DMS 273 treated with DMSO at 0.1 percent for 48 hours (cell line): ENCODE results near the gene TTC21A.
"Not testable (repeated sequence)": the region's sequence is repeated elsewhere in the genome, so short reads cannot be mapped to it uniquely, and the experiment has no call there.

Source experiments
- DNase-seq: peaks from one replicate; lab custom pipeline; 2025; lab: John Stamatoyannopoulos, UW

Gene TTC21A, protein sequence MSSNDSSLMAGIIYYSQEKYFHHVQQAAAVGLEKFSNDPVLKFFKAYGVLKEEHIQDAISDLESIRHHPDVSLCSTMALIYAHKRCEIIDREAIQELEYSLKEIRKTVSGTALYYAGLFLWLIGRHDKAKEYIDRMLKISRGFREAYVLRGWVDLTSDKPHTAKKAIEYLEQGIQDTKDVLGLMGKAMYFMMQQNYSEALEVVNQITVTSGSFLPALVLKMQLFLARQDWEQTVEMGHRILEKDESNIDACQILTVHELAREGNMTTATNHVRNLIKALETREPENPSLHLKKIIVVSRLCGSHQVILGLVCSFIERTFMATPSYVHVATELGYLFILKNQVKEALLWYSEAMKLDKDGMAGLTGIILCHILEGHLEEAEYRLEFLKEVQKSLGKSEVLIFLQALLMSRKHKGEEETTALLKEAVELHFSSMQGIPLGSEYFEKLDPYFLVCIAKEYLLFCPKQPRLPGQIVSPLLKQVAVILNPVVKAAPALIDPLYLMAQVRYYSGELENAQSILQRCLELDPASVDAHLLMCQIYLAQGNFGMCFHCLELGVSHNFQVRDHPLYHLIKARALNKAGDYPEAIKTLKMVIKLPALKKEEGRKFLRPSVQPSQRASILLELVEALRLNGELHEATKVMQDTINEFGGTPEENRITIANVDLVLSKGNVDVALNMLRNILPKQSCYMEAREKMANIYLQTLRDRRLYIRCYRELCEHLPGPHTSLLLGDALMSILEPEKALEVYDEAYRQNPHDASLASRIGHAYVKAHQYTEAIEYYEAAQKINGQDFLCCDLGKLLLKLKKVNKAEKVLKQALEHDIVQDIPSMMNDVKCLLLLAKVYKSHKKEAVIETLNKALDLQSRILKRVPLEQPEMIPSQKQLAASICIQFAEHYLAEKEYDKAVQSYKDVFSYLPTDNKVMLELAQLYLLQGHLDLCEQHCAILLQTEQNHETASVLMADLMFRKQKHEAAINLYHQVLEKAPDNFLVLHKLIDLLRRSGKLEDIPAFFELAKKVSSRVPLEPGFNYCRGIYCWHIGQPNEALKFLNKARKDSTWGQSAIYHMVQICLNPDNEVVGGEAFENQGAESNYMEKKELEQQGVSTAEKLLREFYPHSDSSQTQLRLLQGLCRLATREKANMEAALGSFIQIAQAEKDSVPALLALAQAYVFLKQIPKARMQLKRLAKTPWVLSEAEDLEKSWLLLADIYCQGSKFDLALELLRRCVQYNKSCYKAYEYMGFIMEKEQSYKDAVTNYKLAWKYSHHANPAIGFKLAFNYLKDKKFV (N-terminal part only)

GRCh38 chr3:39107388-39108199 lies at the start of gene TTC21A, which contains the start of gene GORASP1:
TTC21A (plus strand) TSS chr3:39107680; CDS start chr3:39107838, 158 bp downstream.
GORASP1 (minus strand) TSS chr3:39107627; CDS start chr3:39107541, 86 bp downstream.
- DNase-seq, result peak; percentile 33

DNA sequence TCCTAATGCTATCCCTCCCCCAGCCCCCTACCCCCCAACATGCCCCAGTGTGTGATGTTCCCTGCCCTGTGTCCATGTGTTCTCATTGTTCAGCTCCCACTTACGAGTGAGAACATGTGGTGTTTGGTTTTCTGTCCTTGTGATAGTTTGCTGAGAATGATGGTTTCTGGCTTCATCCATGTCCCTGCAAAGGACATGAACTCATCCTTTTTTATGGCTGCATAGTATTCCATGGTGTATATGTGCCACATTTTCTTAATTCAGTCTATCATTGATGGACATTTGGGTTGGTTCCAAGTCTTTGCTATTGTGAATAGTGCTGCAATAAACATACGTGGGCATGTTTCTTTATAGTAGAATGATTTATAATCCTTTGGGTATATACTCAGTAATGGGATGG lies 46.3 kb upstream of the TTC21A start:
- DNase-seq, result not testable (repeated sequence)

- no peak for DNase-seq
Observed at GRCh38 chr3:39062180-39062579, 45.3 kb upstream of the TTC21A start.

DNA sequence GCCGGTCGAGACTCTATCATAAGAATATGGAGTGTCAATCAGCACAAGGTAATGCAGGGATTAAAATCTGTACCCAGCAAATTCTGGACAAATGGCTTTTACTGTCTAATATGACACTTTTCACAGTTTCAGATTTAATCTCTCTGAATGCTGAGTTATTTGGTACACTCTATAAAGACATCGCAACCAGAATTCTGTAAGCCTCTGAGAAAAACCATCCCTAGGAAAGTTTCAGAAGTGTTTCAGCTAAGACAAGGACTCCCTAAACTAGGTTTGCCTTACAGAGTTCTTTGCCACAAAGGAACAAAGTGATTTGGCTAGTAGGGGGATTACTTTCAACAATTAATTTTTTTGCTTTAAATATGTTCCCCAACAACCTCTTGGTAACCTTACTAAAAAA lies 44.3 kb upstream of the TTC21A start:
- no peak for DNase-seq

DNA sequence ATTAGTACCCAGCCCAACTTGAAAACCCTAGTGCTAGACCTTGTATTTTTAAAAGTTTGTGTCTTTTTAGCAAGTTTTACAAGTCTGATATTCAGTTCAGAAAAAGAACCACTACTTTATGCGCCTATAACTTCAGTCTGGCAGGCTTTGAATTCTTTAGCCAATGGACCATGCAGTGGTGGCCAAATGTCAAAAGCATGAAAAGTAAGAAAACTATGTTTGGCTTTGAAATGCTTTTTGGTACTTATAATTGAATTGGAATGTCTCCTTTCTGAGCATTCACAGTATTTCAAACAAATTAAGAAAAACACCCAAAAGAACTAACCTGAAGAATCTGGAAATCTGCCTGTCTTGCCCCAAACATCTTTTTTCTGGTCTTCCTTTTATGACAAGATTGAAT lies 42.8 kb upstream of the TTC21A start:
- DNase-seq, result no peak

- DNase-seq, result no peak
Observed at GRCh38 chr3:39065197-39065596, 42.3 kb upstream of the TTC21A start.

GRCh38 chr3:39067286-39067685 lies 40.2 kb upstream of the TTC21A start:
- DNase-seq, result no peak

DNA sequence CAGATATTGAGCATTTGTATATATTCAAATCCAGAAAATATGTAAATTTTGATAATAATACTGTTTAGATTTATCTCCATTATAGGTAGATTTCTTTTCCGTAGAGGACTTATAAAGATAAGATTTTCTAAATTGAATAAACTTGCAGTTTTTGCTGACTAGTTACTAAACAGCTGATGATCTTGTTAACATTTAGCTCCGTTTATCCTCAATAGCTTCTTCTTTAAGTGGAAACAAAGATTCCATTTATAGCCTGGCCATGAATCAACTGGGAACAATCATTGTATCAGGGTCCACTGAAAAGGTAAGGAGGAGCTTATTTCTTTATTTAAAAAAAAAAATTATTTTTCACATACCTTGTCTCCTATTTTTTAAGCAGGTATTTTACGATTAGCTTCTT lies 38.9 kb upstream of the TTC21A start:
- no peak for DNase-seq

DNA sequence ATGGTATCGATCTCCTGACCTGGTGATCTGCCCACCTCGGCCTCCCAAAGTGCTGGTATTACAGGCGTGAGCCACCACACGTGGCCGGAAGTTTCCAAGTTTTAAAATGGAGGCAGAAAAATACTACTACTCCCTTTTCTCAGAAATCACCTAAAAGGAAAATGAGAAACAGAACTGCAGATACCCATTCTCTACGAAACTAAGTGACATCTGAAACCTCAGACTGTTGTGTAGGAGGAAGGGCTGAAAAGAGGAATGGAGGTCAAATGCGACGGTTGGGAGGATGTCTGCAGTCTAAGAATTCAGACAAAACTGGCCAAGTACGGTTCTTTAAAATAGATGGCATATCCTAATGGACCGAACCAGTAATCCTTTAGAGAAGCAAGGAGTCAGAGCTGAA lies 31.6 kb upstream of the TTC21A start:
- DNase-seq, result no peak

GRCh38 chr3:39079530-39079929 lies 27.9 kb upstream of the TTC21A start:
- no peak for DNase-seq

DNA sequence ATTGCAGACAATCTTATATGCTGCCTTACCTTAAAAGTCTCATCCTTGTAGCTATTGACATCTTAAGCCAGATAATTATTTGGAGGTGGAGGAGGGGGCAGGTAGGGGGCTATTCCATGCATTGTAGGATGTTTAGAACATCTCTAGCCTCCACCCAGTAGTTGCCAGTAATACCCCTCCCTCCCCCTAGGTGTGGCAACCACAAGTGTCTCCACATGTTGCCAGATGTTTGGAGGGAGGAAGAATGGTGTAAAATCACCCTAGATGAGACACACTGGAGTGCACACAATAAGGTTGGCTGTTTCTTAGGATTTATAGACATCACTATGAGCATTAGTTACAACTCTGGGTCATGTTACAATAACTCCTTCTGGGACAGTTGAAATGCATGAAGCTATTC lies 27.5 kb upstream of the TTC21A start:
- no peak for DNase-seq

GRCh38 chr3:39082666-39083313 lies 24.7 kb upstream of the TTC21A start:
- DNase-seq, result no peak

GRCh38 chr3:39086144-39086543 lies 21.3 kb upstream of the TTC21A start:
- no peak for DNase-seq

DNA sequence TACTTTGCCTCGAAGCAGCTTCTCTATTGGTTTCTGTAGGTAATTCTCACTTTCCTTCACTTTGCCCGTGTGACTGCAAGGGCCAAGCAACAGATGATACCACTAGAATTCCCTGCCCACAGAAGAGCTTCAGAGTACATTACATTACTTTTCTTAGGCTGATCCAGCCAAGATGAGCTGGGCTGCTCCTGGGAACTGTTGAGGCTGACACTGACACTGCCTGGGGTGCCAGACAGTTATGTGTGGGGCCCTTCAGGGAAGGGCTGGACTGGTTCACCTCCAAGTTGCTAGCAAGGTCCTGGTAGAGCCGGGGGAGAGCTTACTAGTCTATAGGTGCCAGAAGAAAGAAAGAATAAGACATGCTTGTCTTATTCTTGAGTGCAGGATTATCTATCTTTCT lies 19.0 kb upstream of the TTC21A start:
- DNase-seq, result no peak

GRCh38 chr3:39088889-39089288 lies 18.6 kb upstream of the TTC21A start:
- no peak for DNase-seq

DNA sequence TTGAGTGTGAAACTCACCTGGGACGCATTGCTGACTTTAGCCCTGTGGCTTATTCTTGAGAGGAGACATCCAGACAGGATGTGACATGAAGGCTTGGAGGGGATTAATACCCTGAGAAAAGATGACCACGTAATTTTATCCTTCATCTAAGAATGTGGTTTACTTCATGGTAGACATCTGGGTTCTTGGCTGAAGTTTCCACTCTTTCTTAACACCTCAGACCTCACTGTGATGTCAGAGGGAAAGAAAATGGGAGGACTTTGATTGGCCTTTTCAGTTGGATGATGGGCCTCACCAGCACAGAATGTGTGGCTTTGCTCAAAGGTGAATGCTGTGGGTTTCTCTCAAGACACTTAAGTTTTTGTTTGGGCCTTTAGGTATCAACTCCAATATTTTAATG lies 16.6 kb upstream of the TTC21A start:
- DNase-seq, result no peak

- no peak for DNase-seq
Observed at GRCh38 chr3:39094851-39095677, 12.4 kb upstream of the TTC21A start.

DNA sequence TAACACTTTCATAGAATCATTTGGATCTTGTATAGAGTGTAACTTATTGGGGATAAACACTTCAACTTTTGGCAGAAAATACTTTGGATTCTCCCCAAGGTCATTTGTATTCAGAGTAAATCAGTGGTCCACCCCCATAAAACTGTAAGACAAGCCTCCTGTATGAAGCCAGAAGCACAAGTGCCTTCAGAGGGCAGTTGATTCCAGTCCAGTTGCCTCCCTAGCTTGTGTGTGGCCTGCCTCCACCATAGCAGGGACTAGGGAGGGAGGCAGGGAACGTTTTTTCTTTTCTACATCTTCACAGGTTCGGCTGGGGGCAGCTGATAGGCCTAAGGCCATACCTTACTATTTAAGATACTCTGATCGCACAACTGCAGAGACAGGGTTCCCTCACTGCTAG lies 11.7 kb upstream of the TTC21A start:
- no peak for DNase-seq

DNA sequence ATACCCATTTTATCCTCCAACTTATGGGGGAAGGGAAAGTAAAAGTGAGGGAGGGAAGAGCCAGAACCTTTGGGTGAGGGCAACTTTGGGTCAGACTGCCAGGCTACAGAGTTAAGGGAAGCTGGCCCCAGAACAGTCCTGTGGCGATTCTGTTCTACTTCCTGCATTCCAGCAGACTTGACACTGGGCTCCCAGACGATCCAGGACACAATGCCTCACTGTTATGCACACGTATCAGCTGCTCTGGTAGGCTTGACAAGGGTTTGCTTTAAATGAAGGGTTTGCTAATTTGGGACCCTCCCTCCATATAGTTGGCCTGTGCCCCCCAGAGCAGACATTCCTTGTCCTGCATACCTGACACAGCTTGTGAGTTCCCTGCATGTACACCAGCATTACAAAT lies 10.7 kb upstream of the TTC21A start:
- DNase-seq, result no peak
